B cell (primary cell): Measurements from ENCODE around the gene TSPAN2.

Experiments used
- EZH2 ChIP-seq: IDR thresholded peaks from 2 replicates; pipeline ENCODE4 v1.6.1; 2012; ENCODE audit warnings: borderline replicate concordance, low read depth, mild to moderate bottlenecking, moderate library complexity, low read length; ENCODE audit not compliant: insufficient read depth, poor library complexity, severe bottlenecking
- TF ChIP-seq, protein P1 (sequence below): fragments of 200-600 bp; IDR thresholded peaks from one replicate; pipeline ENCODE4 v1.8.0; 2022; ENCODE audit warnings: antibody characterized with exemption, mild to moderate bottlenecking

DNA sequence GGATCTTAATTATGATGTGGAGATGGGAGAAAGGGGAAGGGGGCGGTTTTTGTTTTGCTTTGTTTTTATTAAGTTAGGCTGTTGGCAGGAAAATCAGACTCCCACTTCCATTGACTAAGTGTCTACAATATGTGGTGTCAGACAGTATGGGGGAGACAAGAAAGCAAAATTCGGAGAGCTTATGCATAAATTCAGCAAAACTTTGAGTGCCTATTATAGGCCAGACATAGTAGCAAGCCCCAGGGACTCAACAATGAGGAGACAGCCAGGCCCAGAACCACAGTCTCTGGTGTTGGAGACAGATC is 835 bp upstream of the TSPAN2 start:
- TF ChIP-seq, protein P1, sequence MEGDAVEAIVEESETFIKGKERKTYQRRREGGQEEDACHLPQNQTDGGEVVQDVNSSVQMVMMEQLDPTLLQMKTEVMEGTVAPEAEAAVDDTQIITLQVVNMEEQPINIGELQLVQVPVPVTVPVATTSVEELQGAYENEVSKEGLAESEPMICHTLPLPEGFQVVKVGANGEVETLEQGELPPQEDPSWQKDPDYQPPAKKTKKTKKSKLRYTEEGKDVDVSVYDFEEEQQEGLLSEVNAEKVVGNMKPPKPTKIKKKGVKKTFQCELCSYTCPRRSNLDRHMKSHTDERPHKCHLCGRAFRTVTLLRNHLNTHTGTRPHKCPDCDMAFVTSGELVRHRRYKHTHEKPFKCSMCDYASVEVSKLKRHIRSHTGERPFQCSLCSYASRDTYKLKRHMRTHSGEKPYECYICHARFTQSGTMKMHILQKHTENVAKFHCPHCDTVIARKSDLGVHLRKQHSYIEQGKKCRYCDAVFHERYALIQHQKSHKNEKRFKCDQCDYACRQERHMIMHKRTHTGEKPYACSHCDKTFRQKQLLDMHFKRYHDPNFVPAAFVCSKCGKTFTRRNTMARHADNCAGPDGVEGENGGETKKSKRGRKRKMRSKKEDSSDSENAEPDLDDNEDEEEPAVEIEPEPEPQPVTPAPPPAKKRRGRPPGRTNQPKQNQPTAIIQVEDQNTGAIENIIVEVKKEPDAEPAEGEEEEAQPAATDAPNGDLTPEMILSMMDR = no peak
- TF ChIP-seq EZH2 = no peak
